ENCODE measurements around the gene ABCA2.

- TF ChIP-seq POLR2AphosphoS5 (IDR thresholded peaks at IDR 0.05): no peak
- TF ChIP-seq CTCF (IDR thresholded peaks at IDR 0.05): no peak
Observed at GRCh38 chr9:136979769-136980587, 48.1 kb downstream of the ABCA2 start.

Measured in breast epithelium (tissue), 3 donors.